HG02852 (cell line): Measurements from ENCODE around the gene PTPRA.

Source experiments
- ATAC-seq: cut with Tn5 transposase; IDR thresholded peaks from one replicate; pipeline ENCODE4 v1.9.1; 2021; ENCODE audit warnings: mild to moderate bottlenecking, moderate library complexity; ENCODE audit not compliant: unreplicated experiment

The PTPRA gene

DNA sequence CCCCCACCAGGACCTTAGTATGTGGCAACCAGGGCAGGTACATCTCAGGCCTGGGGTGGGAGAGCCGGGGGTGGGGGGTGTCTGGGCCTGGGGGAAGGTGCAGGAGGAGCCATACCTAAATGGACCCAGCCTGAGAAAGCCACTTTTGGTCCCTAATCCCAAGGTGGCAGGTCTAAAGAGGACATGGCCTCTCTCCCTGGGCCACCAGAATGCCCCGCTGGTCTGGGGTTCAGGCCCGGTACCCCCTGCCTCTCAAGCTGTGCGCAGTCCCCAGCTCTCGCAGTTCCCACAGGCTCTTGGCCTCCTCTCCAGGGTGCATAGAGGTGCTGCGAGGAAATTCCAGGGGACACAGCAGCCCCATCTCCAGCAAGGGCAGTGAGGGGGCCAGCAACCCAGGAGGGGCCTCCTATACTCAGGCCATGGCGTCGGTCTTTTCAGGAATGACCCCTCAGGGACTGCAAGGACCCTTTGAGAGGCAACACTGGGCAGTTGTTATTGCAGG is 212.3 kb downstream of the PTPRA start:
- ATAC-seq, result no peak

DNA sequence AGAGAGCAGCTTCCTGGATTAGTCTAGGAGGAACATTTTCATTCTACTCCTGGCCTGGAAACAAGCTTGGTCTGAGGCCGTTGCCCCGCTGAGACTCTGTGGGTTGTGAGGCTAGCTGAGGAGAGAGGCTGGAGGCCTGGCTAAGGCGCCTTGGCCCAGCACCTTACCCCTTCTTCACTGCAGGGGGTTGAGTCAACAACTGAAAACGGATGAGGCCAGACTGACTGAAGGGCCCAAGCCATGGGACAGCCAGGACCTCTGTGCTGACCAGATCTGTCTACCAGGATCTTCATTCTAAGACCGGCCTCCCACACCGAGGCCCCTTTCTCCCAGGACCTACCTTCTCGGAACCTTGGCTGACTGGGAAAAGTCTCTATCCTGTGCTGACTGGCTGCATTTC is 214.8 kb downstream of the PTPRA start:
- no peak for ATAC-seq
